Measurements from ENCODE around the gene EVA1B.

EVA1B gene, protein sequence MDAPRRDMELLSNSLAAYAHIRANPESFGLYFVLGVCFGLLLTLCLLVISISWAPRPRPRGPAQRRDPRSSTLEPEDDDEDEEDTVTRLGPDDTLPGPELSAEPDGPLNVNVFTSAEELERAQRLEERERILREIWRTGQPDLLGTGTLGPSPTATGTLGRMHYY

DNA sequence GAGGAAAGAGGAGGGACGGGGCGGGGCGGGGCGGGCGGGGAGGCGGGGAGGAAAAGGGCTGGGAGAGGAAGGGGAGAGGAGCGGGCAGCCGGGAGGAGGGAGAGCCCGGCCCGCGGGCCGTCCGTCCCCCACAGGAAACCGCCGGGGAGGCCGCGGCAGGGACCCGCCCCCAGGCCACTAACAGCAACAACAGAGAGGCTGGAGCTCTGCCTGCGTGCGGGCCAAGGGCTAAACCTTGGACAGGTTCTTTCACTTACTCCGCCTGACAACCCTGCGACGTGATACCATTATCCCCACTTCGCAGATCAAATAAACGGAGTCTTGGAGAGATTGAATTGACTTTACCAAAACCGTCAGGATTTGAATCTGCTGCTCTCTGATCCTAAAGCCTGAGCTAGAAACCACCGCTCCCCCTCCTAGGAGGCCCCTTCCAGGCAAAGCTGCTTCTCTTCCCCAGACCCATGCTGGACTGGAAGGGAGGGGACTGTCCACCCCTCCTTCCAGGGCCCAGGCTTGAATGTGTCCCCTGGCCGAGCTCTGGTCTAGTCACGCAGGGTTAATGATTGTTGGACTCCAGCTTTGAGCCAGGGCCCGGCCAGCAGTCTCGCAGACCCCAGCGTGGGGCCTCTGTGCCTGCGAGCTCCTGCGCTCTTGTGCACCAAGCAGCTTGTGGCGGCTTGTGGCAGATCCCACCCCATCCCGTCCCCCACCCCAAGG, at the start of gene EVA1B:
Gene EVA1B, minus strand, starts transcription at position 10 of the 717 bp plus-strand sequence. CDS start 608 bp downstream, outside the sequence.
- DNase-seq = peak in 2 of 4 experiments; percentile 18 to 22

DNA sequence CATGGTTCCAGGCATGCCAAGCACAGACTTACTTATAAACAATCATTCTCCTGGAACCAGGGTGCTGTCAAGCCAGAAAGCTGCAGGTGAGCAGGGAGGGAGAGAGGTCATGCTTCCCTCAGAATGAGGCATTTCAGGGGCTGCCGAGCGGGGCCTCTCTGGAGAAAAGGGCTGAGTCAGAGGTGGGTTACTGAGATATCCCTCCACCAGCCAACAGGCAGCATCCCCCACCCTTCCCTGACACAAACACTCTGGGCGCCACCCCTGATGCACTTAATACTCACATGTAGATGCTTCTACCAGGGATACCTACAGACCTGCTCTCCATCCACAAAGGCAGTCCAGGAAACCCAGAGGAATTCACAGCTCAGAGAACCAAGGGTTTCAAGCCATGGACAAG, 49.2 kb upstream of the EVA1B start:
- DNase-seq = no peak

DNA sequence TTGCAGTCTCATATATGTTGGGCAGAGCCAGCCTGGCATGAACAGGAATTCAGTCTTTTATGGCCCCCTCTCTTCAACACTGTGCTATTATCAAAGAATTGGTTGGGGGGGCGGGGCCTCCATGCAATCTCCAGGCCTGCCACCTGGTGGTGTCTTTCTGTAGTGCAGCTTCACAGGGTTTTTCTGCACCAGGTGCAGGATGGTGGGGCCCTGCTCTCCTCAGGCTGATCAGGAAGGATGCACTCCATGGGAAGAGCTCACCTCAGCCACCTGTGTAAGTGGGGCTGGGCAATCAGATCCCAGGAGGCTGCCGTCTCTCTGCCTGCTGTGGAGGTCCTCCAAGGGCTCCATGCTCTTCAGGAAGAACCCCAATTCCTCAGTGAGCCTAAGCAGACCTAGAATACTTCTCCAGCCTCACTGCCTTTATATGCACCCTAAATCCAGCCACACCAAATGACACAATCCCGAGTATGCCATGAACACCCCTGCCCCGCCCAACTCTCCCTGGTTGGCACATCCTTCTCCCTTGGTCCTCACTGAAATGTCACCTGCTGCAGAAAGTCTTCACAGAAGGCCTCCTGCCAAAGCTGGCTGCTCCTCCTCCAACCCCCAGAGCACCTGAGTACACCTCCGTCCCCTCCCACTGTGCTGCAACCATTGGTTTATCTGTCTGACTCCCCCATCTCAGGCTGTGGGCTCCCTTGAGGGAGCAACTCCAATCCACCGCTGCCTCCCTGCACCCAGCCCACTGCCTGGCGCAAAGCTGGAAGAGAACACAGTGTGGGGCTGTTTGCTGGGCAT, 45.8 kb upstream of the EVA1B start:
- peak; percentile 69 to 82 (median 76) for DNase-seq

DNA sequence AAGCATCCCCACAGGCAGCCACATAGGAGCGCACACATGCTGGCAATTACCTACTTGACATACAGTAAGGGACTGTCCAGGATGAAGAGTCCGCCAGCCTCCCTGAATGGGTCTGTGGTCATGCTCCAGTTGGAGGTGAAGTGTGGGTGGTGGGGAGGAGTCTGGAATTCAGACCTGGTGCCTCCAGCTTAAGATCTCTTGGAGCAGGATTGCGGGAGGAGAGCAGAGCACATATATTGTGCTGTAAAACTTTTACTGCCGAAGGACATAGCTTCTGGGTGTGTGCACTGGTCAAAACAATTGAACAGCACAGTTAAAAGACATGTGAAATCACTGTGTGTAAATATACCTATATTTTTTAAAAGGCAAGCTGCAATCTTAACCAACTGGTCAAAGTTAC, 44.4 kb upstream of the EVA1B start:
- no peak for DNase-seq

DNA sequence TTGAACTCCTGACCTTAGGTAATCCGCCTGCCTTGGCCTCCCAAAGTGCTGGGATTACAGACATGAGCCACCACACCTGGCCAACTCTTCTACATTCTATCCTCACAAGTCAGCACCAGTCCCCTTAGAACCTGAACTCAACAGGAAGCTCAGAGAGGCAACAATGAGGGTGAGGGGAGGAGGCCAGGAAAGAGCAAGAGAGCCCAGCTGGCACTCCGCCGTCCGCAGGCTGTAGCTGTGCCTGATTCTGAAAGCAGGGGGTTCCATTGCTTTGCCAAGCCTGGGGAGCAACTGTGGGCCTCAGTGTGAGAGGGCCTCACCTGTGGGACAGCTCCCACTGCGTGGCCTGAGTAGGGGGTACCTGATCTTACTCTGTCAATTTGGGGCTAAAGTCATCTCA, 43.6 kb upstream of the EVA1B start:
- DNase-seq = peak in 2 of 4 experiments; percentile 15 to 28

DNA sequence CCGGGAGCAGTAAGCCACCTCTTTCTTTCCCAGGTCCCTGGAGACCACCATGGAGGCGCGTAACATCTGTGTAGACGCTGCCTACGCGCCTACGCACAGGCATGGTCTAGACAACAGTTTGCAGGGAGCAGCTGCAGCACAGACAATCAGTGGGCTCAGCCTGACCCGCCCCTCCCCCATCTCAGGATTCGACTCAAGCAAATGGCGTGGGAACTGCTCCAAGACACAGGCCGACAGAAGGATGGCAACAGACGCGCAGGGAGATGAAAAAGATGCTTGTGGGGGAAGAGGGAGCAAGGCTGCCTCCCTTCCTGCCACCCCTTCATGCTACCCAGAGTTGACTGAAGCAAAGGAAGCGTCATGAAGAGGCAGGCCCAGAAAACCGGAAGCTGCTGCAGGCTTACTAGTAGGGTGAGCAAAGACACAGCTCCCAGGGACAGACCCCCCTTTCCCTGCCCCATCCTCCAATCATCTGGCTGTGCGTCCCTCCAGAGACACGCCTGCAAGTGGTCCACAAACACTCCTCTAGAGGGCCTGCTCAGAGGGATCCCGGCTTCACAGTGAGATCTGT, 42.7 kb upstream of the EVA1B start:
- peak in 2 of 4 experiments; percentile 24 to 39 for DNase-seq

DNA sequence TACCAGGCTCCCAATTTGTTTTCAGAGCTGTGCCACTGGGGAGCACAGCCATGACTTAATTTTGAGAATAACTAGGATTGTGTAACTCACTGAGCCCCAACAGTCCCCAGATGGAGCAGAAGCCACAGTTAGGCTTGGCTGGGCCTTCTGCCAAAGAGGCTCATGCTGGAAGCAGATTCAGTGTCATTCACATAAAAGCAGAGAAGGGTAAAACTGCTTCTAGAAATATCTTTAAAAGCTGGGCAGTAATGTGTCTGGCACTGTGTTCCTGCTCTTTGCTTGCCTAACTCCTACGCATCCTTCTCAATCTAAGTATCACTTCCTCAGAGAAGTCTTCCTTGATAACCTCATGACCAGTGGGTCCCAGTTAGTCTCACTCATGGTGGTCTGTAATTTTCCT, 41.9 kb upstream of the EVA1B start:
- DNase-seq = no peak

DNA sequence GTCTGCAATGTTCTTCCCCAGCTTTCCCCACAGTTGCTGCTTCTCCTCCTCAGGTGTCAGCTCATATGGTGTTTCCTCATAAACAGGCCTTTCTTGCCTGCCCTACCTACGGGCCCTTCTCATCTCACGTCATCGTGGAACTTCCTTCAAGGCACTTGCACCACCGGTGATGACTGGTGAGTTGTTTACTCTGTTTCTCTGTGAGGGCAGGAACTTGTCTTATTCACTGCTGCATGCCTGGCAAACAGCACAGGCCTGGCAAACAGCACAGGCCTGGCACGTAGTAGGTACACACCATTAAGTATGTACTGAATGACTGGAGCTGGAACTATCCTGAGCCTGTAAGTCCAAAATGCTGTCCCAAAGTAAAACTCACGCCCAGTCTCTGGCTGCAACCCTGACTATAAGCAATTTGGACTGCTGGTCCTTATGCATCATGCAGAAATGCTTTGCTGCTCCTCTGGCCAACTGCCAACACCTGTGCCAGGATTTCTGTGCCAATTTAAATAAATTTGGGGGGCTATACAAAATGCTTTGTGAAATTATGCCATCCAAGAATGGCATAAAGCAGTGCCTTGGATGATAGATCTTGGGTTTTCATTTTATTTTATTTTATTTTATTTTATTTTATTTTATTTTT, 36.6 kb upstream of the EVA1B start:
- peak in 2 of 4 experiments; percentile 9 to 17 for DNase-seq

DNA sequence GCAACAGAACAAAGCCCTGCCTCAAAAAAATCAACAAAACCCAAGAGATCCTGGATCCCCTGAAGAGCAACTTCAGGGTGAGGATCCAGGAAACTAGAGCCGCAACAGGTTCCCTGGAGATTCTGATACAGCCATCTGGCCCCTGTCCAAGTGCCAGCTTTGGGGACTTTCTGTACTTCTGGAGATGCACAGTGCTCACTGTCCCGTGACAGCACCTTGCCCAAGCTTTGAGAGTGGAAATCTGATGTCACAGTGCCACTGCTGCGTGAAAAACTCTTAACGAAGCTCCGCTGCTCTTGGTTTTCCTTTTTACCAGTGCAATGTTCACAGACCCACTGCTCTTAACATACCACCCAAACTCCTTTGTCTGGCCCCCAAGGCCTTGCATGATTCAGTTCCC, 35.9 kb upstream of the EVA1B start:
- DNase-seq = no peak

DNA sequence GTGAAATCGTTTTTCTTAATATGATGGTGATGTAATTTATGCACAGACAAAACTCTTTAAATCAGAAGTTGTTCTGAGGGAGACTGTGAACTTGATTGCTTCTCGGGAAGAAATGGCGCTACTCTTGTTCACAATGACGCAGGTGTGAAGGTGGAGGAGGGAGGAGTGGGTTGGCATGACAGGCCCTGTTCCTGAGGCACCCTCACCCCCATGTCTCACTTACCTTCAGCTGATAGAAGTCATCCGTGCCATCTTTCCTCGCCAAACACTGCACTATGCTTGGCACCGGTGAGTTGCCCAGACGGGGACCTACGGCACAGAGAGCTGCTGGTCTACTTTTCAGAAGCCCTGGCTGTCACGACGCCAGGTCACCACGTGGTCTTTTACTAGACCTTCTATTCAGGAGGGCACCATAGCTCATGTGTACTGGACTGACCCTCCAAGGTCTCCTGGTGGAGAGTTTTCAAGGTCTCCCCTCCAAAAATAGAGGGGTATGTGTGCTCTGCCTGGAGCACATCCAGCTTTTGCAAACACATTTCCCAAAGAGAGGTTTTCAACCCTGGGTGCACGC, 35.2 kb upstream of the EVA1B start:
- no peak for DNase-seq

DNA sequence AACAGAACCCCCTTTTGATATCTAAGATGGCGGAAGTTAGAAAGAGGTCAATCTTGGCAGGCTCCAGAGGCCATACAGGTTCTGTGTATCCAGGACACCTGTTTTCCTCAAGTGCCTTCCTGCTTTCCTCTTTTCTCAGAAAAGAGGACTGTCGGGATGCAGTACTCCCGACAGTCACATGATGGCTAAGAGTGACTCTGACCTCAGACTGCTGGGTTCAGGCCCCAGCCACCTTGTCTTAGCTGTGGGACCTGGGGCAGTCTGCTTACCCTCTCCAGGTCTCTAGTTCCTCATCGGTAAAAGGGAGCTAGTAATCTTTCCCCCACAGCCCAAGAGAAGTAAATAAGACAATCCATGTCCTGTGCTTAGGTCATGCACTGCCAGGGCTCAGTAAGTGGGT, 32.4 kb upstream of the EVA1B start:
- DNase-seq = no peak

DNA sequence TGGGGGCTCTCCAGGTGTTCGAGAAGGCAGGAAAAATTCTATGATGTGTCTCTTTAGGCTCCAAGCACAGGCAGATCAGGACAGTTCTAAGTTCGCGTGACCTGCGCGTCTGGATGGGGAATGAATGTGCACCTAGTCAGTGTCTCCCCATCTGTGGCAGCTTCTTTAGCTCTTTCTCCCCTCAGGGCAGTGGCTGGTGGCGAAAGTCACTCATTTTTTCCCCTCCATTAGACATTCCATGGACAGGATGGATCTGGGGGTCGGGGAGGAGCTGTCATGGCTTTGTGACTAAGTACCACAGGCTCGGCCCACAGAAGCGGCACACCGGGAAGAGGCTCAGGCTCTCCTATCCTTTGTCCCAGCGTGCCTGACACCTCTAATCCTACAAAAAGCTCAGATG, 31.0 kb upstream of the EVA1B start:
- no peak for DNase-seq

DNA sequence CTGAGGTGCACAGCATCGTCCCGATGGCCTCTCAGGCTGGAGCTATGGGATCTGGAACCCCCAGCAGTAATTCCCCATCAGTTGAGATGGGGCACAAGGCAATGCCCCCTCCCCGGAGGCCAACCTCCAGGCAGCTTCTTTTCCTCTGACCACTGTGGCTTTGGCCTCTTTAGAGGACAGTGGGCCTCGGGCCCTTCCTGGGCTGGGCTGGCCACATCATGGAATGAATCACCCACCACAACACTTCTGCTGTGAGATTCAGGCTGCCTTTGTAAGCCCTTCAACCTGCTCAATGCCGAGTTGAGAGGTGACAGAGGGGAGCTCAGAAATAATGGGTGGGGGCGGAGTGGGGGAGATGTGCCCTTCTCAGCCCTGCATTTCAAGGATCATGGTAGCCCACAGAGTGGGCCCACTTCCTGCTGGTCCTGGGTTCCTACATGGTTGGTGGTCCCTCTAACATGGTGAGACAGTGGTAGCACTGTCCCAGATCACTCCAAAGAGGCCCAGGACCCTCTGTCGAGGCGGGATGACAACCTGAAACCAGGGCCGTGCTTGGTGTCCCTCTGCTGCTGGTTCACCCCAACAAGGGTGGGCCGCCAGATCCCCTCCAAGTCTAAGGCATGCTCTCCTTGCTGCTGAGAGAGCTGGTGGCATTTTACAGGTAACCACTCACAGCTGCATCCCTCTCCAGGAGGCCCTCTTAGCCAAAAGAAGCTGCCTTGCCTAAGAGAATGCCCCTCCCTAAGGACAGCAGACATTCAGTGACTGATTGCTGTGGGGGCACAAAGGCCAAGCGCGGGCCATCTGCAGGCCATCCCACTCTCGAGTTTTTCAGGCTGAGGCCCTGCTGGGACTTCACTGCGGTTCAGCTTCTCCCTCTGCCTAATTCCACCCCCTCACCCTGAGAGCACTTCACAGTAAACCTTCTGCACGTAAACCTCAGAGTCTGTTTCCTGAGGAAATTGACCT, 29.7 kb upstream of the EVA1B start:
- DNase-seq = no peak

DNA sequence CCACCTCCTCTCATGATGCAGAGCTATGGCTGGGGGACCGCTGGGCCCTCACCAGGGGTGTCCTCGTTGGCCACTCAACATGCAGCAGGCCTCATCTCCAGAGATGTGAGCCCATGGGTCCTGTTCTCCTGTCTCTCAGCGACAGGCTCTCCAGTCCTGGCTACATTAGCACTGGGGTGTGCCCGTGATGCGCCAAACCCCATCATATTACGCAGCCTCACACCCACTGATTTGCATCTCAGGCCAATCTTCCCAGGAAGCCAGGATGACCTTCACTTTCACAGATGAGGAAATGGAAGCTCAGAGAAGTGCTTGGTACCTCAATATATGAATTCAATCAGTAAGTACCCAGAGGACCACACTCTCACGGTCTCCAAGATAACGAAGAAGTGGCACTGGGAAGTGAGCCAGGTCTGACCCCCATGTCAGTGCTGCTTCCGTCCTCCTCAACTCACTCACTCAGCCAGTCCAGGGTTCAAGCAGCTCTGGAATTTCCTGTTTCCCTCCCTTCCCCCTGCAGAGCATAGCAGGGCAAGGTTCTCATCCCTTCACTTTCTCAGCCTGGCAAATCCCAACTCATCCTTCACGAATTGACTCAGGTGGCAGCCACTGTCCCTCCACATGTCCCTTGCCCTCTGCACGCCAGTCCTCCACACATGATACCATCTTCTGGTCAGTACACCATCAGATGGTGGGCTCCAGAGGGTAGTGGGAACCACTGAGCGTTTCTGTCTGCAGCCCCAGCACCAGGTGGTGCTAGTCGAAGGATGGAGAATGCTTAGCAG, 28.9 kb upstream of the EVA1B start:
- DNase-seq = no peak

DNA sequence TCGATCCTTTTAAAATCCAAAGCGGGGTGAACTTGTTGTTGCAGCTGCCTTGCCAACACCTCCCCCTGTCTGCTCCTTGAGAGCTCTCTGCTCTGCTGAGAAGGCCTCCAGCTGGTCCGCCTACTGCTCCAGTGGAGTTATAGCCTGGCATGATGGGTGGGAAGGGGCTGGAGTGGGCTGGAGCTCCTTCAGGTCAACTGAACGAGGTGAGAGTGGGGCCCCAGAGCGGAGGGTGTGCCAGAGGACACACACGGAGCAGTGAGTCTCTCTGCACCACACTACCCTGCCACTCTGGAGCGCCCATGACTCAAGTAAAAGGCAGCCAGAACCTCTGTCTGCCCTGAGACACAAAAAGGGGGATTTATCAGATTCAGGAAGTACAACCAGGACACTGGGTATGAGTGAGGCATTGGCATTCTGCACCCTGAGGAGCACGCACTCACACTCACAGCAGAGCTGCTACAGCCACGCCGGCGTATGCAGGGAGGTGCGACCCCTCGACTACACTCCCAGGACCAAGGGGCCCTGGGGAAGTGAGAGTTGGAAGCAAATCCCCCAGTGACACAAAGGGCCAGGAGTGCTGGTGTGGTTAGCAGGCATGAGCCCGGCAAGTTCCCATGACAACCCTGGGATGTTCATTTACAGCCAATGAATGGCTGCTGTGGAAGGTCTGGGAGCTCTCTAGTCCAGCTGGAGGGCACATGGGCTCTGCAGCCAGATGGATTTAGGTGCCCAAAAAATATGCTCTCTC, 28.0 kb upstream of the EVA1B start:
- DNase-seq = no peak

DNA sequence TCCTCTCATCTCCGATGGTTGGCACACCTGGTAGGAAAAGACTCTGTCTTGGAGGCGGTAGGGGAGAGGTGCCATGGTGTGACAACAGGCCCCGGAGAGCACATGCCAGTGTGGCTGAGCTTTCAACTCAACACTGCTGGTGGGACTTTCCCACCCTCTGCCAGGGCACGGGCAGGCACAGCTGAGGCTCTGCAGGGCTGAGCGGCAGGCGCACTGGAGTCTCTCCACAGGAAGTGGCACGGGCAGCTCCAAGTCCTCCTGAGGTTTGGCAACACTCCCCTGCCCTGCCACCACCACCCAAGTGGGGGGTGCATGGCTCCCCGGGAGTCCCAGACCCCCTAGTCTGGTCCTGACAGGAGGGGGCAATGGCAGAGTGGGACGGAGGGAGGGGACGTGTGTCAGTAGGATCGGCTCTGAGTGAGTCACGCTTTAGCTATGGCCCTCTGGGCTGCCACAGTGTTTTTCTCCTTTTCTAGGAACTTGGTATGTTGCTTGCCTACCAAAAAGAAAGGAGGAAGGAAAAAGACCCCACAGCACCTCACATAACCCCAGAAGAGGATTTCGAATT, 27.3 kb upstream of the EVA1B start:
- peak in 2 of 4 experiments; percentile 16 to 34 for DNase-seq

DNA sequence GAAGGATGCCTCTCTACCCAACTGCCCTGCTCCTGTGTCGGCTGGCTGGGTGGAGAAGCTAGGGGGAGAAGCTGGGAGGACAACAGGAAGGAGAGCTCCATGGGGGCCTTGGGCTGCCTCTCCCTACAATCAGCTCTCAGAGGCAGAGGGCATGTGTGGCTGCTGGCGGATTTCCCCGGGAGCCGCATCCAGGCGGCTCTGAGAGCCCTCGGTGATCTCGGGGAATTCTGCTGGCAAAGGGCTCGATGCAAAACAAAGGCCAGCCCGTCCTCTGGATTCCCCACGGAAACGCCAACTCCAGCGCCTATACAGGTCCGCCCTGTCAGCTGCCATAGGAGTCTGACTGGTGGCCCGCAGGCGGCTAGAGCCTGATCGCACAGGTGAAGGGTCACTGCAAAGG, 26.4 kb upstream of the EVA1B start:
- no peak for DNase-seq

DNA sequence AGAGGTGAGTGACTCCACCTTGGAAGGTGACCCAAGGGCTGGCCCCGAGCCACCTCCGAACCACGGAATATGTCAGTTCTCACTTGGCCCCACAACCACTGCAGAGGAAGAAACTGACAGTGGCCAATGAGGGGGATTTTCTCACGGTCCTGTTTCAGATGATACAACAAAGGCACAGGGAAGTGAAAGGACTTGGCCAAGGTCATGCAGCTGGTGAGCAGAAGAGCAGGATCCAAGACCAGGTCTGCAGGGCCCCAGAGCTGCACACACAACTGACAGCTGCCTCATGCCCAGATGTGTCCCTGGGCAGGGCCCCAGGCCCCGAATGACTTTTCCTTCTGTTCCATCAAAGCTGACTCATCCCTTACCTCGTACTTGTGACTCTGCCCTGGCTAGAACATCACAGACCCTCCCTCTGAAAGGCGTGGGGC, 25.8 kb upstream of the EVA1B start:
- no peak for DNase-seq

DNA sequence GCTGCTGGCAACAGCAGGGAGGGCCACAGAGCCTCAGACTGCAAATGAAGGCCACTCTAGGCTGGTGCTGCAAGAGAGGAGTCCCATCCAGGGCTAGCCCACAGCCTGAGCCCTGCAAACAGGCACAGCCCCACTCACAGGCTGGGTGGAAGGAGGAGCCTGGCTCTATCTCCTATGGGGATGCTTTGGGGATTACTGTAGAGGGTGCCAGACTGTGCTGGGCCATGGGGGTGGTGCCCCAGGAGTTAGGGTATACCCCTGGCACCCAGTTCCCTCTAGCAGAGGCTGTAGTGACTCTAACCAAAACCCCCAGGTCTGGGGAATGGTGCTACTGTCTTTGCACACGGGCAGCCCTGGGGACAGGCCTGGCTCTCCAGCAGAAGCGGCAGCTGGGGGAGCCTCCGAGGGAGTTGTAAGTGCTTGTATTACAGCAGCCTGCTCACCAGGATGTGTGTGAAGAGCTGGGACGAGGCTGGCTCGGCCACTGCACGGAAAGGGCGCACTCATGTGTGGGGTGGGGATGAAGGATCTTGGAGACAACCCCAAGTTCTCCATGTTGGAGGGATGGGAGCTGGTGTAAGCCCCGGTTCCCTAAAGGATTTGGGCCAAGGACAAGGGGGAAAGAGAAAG, 23.4 kb upstream of the EVA1B start:
- DNase-seq = no peak

Measured in activated CD4-positive, CD25-positive, alpha-beta regulatory T cell (primary cell).